Muscle layer of colon (tissue), 2 donors: Measurements from ENCODE around the gene PTX3.

Experiments
- H3K27ac ChIP-seq: one replicate; pipeline ENCODE4 v1.7.0; 2013; ENCODE audit warnings: low read depth, mild to moderate bottlenecking, low read length, moderate library complexity
- H3K27me3 ChIP-seq, 2 donors: one replicate each; pipeline ENCODE4 v1.7.0; 2013; ENCODE audit warnings: low read length in 2 of 2, mild to moderate bottlenecking in 2 of 2; ENCODE audit not compliant: insufficient read depth in 2 of 2, control insufficient read depth in 1 of 2
- H3K36me3 ChIP-seq: one replicate; pipeline ENCODE4 v1.7.0; 2013; ENCODE audit warnings: mild to moderate bottlenecking, low read length; ENCODE audit not compliant: insufficient read depth
- H3K4me1 ChIP-seq: one replicate; pipeline ENCODE4 v1.7.0; 2013; ENCODE audit warnings: mild to moderate bottlenecking, low read length; ENCODE audit not compliant: insufficient read depth
- H3K4me3 ChIP-seq, 2 donors: one replicate each; pipeline ENCODE4 v1.7.0; 2013; ENCODE audit warnings: low read length in 2 of 2, low read depth in 1 of 2, mild to moderate bottlenecking in 1 of 2, moderate library complexity in 1 of 2
- H3K9ac ChIP-seq: one replicate; pipeline ENCODE4 v1.7.0; 2013; ENCODE audit warnings: low read length
- H3K9me3 ChIP-seq: one replicate; pipeline ENCODE4 v1.7.0; 2013; ENCODE audit warnings: mild to moderate bottlenecking, low read length
- donor health status: abdominal sarcoma.
- donor health status: Adenocarcinoma of cecum.

PTX3 gene

DNA sequence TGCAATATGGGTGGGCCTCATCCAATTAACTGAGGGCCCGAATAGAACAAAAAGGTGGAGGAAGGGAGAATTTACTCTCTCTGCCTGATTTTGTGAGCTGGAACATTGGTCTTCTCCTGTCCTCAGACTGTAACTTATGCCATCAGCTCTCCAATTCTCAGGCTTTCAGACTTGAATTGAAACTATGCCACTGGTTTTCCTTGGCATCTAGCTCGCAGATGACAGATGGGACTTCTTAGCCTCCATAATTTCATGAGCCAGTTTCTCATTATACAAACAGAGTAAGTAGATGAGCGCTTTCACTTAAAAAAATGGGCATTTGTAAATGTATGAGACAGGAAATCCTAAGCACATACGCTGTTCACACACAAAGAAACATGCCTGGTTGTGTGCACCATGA lies 8.7 kb upstream of the PTX3 start:
- Histone ChIP-seq H3K9me3 (no peaks in the 10 kb centered on the region), H3K36me3 (no peaks in the 10 kb centered on the region), H3K27me3 (no peaks in the 10 kb centered on the region), H3K4me3 (no peak overlapping the region), H3K27ac (no peak overlapping the region), H3K4me1 (no peaks in the 10 kb centered on the region), H3K9ac (no peak overlapping the region)

DNA sequence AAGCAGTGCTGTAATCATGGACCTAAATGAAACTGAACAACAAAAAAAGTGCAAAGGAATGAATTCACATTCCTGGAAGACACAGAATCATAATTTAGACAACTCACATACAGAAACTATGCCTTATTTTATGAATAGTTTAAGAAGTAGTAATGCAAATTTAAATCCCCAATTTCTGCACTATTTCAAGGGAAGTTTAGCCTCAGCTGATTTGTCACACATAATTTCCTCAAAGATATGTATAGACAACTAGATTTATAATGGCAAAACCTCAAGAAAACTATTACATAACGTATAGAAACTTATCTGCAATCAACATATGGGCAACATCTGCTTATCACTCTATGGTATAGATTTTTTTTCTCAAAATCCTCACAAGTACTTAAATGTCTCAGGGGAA lies 7.8 kb upstream of the PTX3 start:
- Histone ChIP-seq H3K4me3 (no peak overlapping the region), H3K9me3 (no peaks in the 10 kb centered on the region), H3K4me1 (no peaks in the 10 kb centered on the region), H3K27me3 (no peaks in the 10 kb centered on the region), H3K36me3 (no peaks in the 10 kb centered on the region), H3K27ac (no peak overlapping the region), H3K9ac (no peak overlapping the region)

DNA sequence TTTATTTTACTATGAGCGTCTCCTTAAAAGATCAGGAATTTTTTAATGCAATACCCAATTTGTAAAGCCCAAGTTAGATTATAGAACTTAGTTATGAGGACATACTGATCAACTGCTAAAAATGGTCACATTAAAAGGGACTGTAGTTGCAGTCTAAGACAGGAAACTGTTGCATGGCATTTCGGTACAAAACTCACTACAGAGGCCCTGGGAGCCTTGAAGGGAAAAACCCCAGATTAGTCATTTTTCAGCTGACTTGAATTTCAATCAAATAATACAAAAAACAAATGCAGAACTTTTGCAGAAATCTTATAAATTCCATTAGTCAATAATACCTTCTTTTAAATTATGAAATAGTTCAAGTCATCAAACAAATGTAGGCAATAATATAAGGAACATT lies 6.9 kb upstream of the PTX3 start:
- Histone ChIP-seq H3K4me3 (no peak overlapping the region), H3K9me3 (no peaks in the 10 kb centered on the region), H3K4me1 (no peaks in the 10 kb centered on the region), H3K27ac (no peak overlapping the region), H3K9ac (no peak overlapping the region), H3K36me3 (no peaks in the 10 kb centered on the region), H3K27me3 (no peaks in the 10 kb centered on the region)

DNA sequence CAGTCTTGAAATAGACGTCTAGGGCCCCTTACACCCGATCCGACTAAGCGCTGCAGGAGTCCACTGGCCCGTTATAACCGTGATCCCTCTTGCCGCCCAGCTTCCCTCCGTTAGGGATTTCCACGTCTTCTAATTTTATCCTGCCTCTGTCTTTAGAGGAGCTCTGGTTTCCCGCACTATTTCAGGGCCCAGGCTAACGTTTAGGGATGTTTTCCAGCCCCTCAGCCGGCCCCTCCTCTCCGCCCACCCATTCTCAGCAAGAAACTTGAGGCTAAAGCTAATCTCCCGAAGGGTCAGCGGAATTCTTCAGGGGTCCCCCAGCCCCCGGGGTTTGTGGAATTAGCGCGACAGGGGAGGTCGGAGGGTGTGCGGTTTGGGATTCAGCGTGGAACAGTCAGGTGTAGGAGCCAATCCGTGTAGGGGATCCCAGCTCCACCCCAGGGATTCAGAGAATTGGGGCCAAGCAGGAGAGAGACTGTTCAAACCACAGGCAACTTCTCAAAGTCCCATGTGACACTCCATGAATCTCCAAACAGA lies 1.6 kb downstream of the PTX3 start:
- Histone ChIP-seq H3K36me3 (no peaks in the 10 kb centered on the region), H3K27ac (peak overlapping the region; percentile 90), H3K4me3 (peak overlapping the region; percentile 71 to 73), H3K27me3 (no peaks in the 10 kb centered on the region), H3K9me3 (no peaks in the 10 kb centered on the region), H3K9ac (peak overlapping the region; percentile 75), H3K4me1 (no peaks in the 10 kb centered on the region)

DNA sequence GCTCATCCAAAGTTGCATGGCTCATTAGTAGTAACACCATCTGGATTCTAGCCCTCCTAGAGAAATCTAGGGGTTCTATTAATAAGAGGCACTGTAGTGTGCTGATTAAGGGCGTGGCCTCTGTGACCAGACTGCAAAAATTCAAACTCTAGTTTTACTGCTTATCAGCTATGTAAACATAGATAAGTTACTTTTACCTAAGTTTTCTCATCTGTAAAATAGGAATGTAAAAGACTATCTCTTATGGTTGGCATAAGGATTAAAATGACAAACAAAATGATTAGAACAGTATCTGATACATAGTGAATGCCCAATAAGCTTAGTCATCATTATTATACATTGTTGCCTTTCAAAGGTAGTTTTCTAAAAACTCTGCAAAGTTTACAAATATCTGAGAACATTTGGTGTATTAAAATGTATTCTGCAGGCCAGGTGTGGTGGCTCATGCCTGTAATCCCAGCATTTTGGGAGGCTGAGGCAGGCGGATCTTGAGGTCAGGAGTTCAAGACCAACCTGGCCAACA lies 4.5 kb downstream of the PTX3 start:
- no peaks in the 10 kb centered on the region for H3K36me3 ChIP-seq
- no peaks in the 10 kb centered on the region for H3K27me3 ChIP-seq
- no peaks in the 10 kb centered on the region for H3K9me3 ChIP-seq
- no peaks in the 10 kb centered on the region for H3K4me1 ChIP-seq
- no peak overlapping the region for H3K4me3 ChIP-seq
- no peak overlapping the region for H3K27ac ChIP-seq
- H3K9ac ChIP-seq = no peak overlapping the region

DNA sequence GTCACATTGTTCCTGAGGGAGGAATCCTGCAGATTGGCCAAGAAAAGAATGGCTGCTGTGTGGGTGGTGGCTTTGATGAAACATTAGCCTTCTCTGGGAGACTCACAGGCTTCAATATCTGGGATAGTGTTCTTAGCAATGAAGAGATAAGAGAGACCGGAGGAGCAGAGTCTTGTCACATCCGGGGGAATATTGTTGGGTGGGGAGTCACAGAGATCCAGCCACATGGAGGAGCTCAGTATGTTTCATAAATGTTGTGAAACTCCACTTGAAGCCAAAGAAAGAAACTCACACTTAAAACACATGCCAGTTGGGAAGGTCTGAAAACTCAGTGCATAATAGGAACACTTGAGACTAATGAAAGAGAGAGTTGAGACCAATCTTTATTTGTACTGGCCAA lies 6.1 kb downstream of the PTX3 start:
- no peaks in the 10 kb centered on the region for H3K36me3 ChIP-seq
- H3K4me1 ChIP-seq = no peaks in the 10 kb centered on the region
- H3K9ac ChIP-seq = no peak overlapping the region
- H3K9me3 ChIP-seq = no peaks in the 10 kb centered on the region
- no peak overlapping the region for H3K4me3 ChIP-seq
- no peak overlapping the region for H3K27ac ChIP-seq
- no peaks in the 10 kb centered on the region for H3K27me3 ChIP-seq

DNA sequence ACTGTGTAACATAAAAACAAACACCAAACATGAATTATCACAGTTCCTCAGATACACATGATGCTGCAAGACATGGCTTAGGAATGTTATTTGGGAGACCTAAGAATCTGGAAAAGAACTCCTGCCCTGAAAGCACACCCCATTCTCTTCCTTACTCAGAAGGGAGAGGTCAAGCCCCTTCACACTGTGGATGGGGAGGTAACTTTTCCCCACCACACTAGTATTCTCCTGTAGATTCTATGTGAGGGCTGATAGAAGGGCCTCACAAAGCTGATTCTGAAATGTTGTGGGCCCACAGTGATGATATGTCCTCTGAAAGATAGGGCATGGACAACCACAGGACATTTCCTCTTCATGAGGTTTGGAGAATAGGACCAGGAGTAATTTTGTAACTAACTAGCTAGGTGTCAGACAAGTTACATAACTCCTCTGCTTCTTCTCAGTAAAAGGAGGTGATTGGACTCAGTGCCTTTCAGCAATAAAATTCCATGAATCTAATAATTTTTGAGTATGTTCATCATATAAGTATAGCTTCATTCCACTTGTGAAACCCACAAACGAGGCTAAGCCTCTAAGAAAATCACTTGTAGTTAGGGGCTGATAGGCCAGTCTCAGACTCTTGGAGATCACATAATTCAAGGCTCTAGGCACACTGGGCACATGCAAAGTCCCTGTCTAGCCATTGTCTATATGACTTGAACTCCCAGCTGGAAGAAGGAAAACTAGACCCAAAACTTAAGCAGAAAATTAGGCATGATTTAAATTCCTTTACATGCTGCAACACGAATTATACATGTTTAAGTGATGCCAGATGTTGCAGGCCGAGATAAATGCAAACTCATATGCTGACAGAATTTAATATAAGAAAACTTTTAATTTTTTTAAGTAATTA lies 7.5 kb downstream of the PTX3 start:
- Histone ChIP-seq H3K9me3 (no peaks in the 10 kb centered on the region), H3K4me3 (no peak overlapping the region), H3K9ac (no peak overlapping the region), H3K4me1 (no peaks in the 10 kb centered on the region), H3K27me3 (no peaks in the 10 kb centered on the region), H3K36me3 (no peaks in the 10 kb centered on the region), H3K27ac (no peak overlapping the region)

DNA sequence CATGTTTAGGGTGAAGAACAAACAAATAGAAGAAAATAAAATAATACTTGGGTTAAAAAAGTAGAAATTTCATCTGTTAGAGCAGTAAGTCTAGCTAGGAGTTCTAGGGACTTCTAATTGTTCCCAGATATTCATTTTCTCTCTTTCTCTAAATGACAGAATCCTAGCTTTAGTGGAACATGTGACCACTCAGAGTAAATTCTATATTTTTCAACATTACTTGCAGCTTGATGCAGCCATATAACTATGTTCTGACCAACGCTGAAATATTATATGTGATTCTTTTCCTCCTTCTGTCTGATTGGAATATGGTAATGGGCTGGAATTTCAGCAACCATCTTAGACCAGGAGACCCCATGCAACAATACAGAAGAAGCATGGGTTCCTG lies 8.1 kb downstream of the PTX3 start:
- no peak overlapping the region for H3K27ac ChIP-seq
- H3K9ac ChIP-seq = no peak overlapping the region
- no peaks in the 10 kb centered on the region for H3K36me3 ChIP-seq
- no peaks in the 10 kb centered on the region for H3K9me3 ChIP-seq
- no peaks in the 10 kb centered on the region for H3K27me3 ChIP-seq
- no peak overlapping the region for H3K4me3 ChIP-seq
- H3K4me1 ChIP-seq = no peaks in the 10 kb centered on the region

DNA sequence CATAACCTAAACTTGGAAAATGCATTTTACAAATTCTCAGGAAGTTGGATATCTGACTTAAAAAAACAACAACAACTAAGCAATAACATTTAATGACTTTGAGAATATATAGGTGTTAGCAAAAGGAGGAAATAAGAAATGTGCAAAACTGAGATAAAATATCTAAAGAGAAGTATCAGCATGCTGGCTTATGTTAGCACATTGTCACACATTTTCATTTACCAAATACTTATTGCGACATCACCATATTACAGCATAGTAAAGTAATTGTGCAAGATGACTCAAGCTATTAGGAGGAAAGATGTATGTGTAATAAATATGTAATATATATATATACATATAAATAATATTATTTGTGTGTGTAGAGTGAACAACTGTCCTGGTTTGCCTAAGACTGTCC lies 9.2 kb downstream of the PTX3 start:
- no peak overlapping the region for H3K27ac ChIP-seq
- no peaks in the 10 kb centered on the region for H3K4me1 ChIP-seq
- no peaks in the 10 kb centered on the region for H3K36me3 ChIP-seq
- H3K9me3 ChIP-seq = no peaks in the 10 kb centered on the region
- H3K27me3 ChIP-seq = no peaks in the 10 kb centered on the region
- no peak overlapping the region for H3K4me3 ChIP-seq
- no peak overlapping the region for H3K9ac ChIP-seq

DNA sequence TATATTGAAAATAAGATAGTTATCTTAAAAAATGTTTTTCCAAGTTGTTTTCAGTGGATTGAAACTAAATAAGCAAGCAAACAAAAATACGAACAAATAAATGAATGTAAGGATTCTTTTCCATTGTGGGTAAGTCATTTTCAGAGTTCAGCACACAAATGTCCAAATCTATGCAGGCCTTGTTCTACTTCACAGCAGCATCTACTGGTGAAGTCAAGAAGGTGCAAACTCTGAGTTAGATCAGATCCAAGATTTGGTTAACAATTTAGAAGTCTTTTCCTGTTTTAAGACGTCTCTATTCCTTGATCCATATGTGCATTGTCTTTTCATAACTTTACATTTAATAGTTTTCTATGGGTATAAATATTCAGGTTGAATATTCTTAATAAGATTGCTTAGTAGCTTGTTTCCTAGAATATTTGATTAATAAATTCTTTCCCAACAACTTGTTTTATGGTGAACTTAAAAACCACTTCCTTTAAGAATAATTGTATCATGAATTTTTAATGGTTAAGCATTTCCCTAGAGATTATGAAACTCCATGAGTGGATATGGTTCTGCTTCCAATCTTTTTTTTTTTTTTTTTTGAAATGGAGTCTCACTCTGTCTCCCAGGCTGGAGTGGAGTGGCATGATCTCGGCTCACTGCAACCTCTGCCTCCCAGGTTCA lies 10.5 kb downstream of the PTX3 start:
- no peaks in the 10 kb centered on the region for H3K27me3 ChIP-seq
- no peak overlapping the region for H3K27ac ChIP-seq
- H3K4me1 ChIP-seq = no peaks in the 10 kb centered on the region
- H3K9ac ChIP-seq = no peak overlapping the region
- H3K9me3 ChIP-seq = no peaks in the 10 kb centered on the region
- no peak overlapping the region for H3K4me3 ChIP-seq
- no peaks in the 10 kb centered on the region for H3K36me3 ChIP-seq

DNA sequence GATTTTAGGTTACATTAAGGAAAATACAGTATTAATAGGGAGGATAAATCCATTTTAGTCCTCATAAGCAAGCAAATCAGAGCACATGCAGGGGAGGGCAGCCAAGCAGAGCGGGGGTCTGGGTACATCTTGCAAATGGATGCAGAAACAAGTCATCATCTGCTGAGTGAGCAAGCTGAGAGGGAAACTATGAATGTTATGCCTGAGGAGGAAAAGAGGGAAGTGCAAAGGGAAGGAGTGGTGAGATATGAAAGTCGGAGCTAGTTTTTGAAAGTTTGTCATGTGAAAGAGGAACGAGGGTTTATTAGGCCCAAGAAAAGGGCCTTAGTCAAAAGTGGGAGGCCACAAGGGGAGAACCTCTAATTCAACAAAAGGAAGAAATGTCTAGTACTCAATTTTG lies 15.4 kb downstream of the PTX3 start:
- Histone ChIP-seq H3K4me3 (no peak overlapping the region), H3K27ac (no peak overlapping the region), H3K27me3 (no peaks in the 10 kb centered on the region), H3K9me3 (no peaks in the 10 kb centered on the region), H3K36me3 (no peaks in the 10 kb centered on the region), H3K9ac (no peak overlapping the region), H3K4me1 (no peaks in the 10 kb centered on the region)
